H7 (cell line): ENCODE measurements around the gene SLC6A9. TPM values are rescaled to one million over a fixed set of nuclear protein-coding genes. Genes with fewer than 3 reads are reported as not detected.

ENCODE experiments used
- DNase-seq: peaks from one replicate; pipeline ENCODE4 v3.0.0; 2012
- H3K27me3 ChIP-seq: 2 replicates; pipeline ENCODE4 v1.6.0; 2011; ENCODE audit warnings: mild to moderate bottlenecking, low read length; ENCODE audit not compliant: control insufficient read depth, insufficient read depth
- H3K36me3 ChIP-seq: replicated peaks from 2 replicates; pipeline ENCODE4 v1.5.1; 2011; ENCODE audit warnings: low read length; ENCODE audit not compliant: control insufficient read depth, insufficient read depth
- H3K4me3 ChIP-seq: 2 replicates; pipeline ENCODE4 v1.5.1; 2011; ENCODE audit warnings: low read depth, mild to moderate bottlenecking, control low read depth, low read length, moderate library complexity; ENCODE audit not compliant: insufficient read depth
- total RNA-seq: library from RNA; depleted of rRNA; stranded (reverse); fragments of >200 nt; shearing (Covaris generic); gene quantifications from 2 replicates; pipeline ENCODE4 v1.2.3, GENCODE V29; 2014

The SLC6A9 gene
- total RNA-seq, 1 experiment from 2014 or later: 8.2 TPM

GRCh38 chr1:44013949-44014348, 17.3 kb downstream of the SLC6A9 start:
- DNase-seq: no peak

GRCh38 chr1:44012941-44013609, 18.2 kb downstream of the SLC6A9 start:
- no peaks in the 10 kb centered on the region for H3K27me3 ChIP-seq
- no peaks in the 10 kb centered on the region; the same call in none of the 2 replicates for H3K36me3 ChIP-seq
- DNase-seq: no peak
- H3K4me3 ChIP-seq: no peak overlapping the region

More at GRCh38 chr1:44013949-44014348, 17.3 kb downstream of the SLC6A9 start:
- Histone ChIP-seq H3K4me3 (no peak overlapping the region), H3K36me3 (no peaks in the 10 kb centered on the region; the same call in 1 of the 2 replicates), H3K27me3 (no peaks in the 10 kb centered on the region)

- Histone ChIP-seq H3K36me3 (no peaks in the 10 kb centered on the region; the same call in none of the 2 replicates), H3K4me3 (no peak overlapping the region), H3K27me3 (no peaks in the 10 kb centered on the region)
- DNase-seq: no peak
Measured at GRCh38 chr1:44012404-44012803, 18.9 kb downstream of the SLC6A9 start.

- Histone ChIP-seq H3K36me3 (no peaks in the 10 kb centered on the region; the same call in none of the 2 replicates), H3K4me3 (no peak overlapping the region), H3K27me3 (no peaks in the 10 kb centered on the region)
- peak; percentile 62 for DNase-seq
Measured at GRCh38 chr1:44010935-44011471, 20.3 kb downstream of the SLC6A9 start.

GRCh38 chr1:44008259-44008658, 23.0 kb downstream of the SLC6A9 start:
- no peak for DNase-seq

GRCh38 chr1:44002606-44003157, 28.6 kb downstream of the SLC6A9 start:
- DNase-seq: peak; percentile 86
- H3K27me3 ChIP-seq: no peaks in the 10 kb centered on the region
- H3K4me3 ChIP-seq: no peak overlapping the region
- peaks cover 5% of the 10 kb centered on the region for H3K36me3 ChIP-seq

More at GRCh38 chr1:44008259-44008658, 23.0 kb downstream of the SLC6A9 start:
- H3K4me3 ChIP-seq: no peak overlapping the region
- H3K27me3 ChIP-seq: no peaks in the 10 kb centered on the region
- no peaks in the 10 kb centered on the region; the same call in none of the 2 replicates for H3K36me3 ChIP-seq

- no peak for DNase-seq
- no peak overlapping the region for H3K4me3 ChIP-seq
- no peaks in the 10 kb centered on the region for H3K27me3 ChIP-seq
- peaks cover 5% of the 10 kb centered on the region for H3K36me3 ChIP-seq
Measured at GRCh38 chr1:44002165-44002564, 29.1 kb downstream of the SLC6A9 start.

- no peaks in the 10 kb centered on the region for H3K27me3 ChIP-seq
- no peak overlapping the region for H3K4me3 ChIP-seq
- DNase-seq: no peak
- peaks cover 5% of the 10 kb centered on the region for H3K36me3 ChIP-seq
Measured at GRCh38 chr1:44000122-44000665, 31.1 kb downstream of the SLC6A9 start.

- H3K4me3 ChIP-seq: no peak overlapping the region
- no peaks in the 10 kb centered on the region for H3K27me3 ChIP-seq
- no peak for DNase-seq
- peaks cover 5% of the 10 kb centered on the region for H3K36me3 ChIP-seq
Measured at GRCh38 chr1:43999455-43999854, 31.8 kb downstream of the SLC6A9 start.

GRCh38 chr1:43998000-43998378, 33.3 kb downstream of the SLC6A9 start:
- peaks cover 5% of the 10 kb centered on the region for H3K36me3 ChIP-seq
- no peak for DNase-seq
- H3K4me3 ChIP-seq: no peak overlapping the region
- no peaks in the 10 kb centered on the region; the same call in 1 of the 2 replicates for H3K27me3 ChIP-seq

GRCh38 chr1:43997295-43997999, 33.8 kb downstream of the SLC6A9 start:
- Histone ChIP-seq H3K36me3 (peaks cover 5% of the 10 kb centered on the region), H3K4me3 (no peak overlapping the region), H3K27me3 (no peaks in the 10 kb centered on the region; the same call in 1 of the 2 replicates)
- DNase-seq: no peak

- no peak for DNase-seq
- Histone ChIP-seq H3K27me3 (peaks cover 2% of the 10 kb centered on the region; the same call in 1 of the 2 replicates), H3K4me3 (no peak overlapping the region), H3K36me3 (peaks cover 5% of the 10 kb centered on the region)
Measured at GRCh38 chr1:43996733-43997115, 34.5 kb downstream of the SLC6A9 start.

- H3K4me3 ChIP-seq: no peak overlapping the region
- DNase-seq: no peak
- peaks cover 1% of the 10 kb centered on the region; the same call in 1 of the 2 replicates for H3K36me3 ChIP-seq
- H3K27me3 ChIP-seq: peaks cover 2% of the 10 kb centered on the region; the same call in 1 of the 2 replicates
Measured at GRCh38 chr1:43995984-43996732, 35.1 kb downstream of the SLC6A9 start.
